Right renal cortex interstitium (tissue), 3 donors: Measurements from ENCODE around the gene BRPF1. TPM values are rescaled to one million over a fixed set of nuclear protein-coding genes. Genes with fewer than 3 reads are reported as not detected.
"Not testable (repeated sequence)": the region's sequence is repeated elsewhere in the genome, so short reads cannot be mapped to it uniquely, and the experiment has no call there.

ENCODE experiments used
- DNase-seq, 3 donors: peaks; one replicate each; pipeline ENCODE4 v3.0.0-alpha.2; 2013; ENCODE audit warnings: low read depth in 3 of 3, low spot score in 2 of 3
- polyA plus RNA-seq, 3 donors: library from polyadenylated mRNA; unstranded; fragments of 120-200 nt; gene quantifications; one replicate each; pipeline ENCODE4 v1.2.1, GENCODE V29; 2013; ENCODE audit not compliant: insufficient read length in 3 of 3

The BRPF1 gene
- polyA plus RNA-seq, 3 donors: 18.2 to 20.7 (median 19.1) TPM

DNA sequence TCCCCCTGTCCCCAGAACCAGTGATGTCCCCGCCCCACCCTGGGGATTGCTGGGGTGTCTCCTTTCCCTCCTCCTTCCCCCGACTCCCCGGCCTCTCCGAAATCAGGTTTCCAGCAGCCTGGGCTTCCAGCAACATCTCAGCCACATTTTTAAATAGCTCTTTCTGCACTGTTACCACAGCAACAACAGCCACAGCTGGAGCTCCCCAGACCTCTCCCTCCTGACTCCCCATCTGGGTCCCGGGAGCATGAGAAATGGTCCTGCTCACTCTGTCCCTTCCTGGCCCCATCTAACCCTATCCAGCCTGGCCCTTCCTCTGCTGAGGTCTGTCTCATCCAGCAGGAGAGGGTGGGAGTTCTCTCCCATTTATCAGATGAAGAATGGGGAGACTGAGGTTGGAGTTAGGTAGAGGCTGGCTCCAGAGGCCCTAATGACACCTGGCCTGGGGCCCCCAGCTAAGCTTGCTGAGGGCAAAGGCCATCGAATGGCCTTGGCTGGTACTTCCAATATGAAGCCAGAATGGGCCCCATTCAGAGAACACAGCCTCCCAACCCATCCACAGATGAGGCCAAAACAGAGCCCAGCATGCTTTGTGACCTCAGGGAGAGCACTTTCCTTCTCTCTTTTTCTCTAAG is 36.7 kb downstream of the BRPF1 start:
- no peak for DNase-seq

DNA sequence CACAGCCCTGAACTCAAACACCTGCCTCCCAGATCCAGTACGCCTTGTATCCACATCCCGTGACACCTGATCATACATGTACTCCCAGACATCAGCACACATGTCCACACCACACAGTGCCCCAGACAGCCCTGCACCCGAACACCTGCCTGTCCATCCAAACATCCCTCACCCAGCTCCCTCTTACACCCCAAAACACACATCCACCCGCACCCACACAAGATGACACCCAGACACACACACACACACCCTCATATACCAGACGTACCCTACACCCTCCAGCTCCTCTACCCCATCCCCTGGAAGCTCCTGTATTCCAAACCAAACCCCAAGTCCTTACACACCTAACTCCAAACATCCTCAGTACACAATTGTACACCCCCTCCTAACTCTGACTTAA is 37.5 kb downstream of the BRPF1 start:
- DNase-seq: no peak

DNA sequence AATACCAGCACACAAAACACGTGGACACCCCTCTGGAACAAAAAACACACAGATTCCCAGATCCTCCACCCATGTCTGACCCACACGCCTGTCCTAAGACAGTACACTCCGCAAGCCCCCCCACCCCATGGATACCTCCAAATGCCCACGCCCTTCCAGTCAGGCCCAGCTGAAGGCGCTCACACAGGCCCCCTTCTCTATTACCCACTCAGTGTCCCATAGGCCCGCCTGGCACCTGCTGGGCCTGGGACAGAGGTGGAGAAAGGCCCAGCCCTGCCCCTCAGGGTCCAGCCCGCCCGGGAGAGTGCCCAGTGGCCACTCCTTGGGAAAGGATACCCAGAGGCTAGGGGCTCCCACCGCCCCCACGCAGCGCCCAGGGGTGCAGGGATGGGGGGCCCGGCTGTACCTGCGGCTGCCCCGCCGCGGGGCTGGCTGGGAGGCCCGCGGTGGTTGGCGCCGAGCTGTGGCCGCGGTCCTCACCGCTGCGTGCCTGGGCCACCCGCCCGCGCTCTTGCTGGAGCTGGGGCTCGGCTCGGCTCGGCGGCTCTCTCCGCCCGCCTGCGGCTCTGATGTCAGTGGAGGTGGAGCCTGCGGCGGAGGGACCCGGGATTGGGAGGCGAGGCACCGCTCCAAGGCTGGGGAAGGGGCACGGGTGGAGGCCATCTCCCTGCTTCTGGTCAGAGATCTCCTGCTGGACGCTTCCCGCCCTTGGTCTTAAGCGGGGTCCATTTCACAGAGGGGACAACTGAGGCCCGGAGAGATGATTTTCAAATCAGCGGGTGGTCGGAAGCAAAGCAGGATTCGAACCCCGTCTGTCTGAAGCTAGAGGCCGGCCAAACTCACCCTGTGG is 38.1 kb downstream of the BRPF1 start, which contains the start of gene CAMK1:
CAMK1 (minus strand) TSS at position 522 of the 850 bp plus-strand sequence. CDS start 2,198 bp downstream, outside the sequence.
- no peak for DNase-seq

DNA sequence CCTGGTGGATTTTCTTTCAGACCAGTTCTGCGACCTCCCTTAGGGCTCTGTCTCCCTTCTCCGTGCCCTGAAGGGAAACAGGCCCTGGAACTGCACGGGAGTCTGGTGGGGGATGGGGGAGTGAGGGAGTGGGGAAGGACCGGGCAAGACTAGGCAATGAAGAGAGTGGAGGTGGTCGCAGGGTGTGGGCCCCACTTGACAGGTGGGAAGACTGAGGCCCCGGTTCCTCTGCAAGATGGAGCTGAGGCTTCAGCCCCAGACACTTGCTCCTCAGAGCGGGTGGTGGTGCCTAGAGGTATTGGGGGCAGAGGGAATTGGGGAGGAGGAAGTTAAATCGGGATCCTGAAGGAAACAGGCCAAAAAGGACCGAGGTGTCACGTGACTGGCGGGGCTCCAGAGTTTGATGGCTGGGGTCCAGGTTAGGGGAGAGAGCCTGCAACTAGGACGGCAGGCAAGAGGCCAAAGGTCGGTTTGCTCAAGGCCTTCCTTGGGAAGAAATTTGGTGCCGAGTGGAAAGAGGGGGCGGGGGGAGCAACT is 38.8 kb downstream of the BRPF1 start:
- no peak for DNase-seq

DNA sequence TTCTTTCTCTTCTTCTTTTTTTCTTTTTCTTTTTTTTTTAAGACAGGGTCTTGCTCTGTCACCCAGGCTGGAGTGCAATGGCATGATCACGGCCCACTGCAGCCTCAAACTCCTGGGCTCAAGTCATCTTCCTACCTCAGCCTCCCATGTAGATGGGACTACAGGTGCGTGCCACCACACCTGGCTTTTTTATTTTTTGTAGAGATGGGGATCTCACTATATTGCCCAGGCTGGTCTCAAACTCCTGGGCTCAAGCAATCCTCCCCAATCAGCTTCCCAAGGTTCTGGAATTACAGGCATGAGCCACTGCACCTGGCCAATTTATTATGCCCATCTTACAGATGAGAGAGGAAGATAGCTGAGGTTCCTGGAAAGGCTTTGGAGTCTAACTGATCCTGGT is 39.5 kb downstream of the BRPF1 start:
- DNase-seq: not testable (repeated sequence)

DNA sequence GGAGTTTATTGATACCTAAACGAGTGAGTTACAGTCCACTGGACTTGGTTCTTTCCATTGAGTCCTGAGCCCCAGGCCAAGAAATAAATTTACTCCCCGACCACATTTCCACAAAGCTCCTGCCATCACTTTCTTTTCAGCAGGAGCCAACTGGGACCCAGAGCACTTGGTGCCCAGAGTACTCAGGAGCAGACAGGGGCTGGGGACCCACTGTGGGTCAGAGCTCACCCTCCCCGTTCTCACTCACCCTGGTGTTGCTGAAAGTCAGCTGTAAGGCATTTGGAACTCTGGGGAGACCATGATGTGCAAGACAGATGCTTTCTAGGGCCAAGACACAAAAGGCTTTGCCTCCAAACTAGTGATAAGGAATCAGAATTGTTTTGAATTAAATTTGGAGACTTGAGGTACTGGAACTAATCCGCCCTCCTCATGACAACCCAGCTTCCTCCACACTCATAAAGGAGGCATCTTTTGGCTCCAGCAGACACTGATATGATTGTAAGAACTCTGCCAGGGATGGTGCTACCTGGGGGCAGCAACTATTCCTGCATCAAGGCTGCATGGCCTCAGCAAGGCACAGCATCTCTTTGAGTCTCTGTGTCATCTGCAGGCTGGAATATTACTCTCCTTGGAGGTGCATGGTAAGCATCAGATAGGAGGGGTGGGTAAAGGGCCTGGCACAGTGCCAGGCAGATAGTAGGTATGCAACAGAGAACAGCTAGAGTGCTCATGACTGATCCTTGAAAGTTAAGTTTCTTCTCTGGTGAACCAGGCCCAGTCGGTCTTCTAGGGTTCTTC is 45.6 kb downstream of the BRPF1 start:
- DNase-seq: no peak

DNA sequence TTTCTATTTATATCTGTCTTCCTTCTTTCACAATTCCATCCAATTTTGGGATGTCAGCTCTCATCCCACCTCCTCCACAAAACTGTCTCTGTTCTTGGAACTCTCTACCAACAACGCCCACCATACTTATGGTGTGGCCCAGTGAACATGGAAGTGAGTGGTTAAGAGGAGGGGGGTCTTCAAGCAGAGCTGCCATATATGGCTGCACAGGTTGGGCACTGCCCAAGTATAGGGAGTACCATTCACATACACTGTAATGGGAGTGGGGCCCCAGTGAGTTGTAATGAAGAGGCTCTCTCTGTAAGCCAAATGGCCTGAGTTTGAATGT is 46.1 kb downstream of the BRPF1 start:
- DNase-seq: no peak

DNA sequence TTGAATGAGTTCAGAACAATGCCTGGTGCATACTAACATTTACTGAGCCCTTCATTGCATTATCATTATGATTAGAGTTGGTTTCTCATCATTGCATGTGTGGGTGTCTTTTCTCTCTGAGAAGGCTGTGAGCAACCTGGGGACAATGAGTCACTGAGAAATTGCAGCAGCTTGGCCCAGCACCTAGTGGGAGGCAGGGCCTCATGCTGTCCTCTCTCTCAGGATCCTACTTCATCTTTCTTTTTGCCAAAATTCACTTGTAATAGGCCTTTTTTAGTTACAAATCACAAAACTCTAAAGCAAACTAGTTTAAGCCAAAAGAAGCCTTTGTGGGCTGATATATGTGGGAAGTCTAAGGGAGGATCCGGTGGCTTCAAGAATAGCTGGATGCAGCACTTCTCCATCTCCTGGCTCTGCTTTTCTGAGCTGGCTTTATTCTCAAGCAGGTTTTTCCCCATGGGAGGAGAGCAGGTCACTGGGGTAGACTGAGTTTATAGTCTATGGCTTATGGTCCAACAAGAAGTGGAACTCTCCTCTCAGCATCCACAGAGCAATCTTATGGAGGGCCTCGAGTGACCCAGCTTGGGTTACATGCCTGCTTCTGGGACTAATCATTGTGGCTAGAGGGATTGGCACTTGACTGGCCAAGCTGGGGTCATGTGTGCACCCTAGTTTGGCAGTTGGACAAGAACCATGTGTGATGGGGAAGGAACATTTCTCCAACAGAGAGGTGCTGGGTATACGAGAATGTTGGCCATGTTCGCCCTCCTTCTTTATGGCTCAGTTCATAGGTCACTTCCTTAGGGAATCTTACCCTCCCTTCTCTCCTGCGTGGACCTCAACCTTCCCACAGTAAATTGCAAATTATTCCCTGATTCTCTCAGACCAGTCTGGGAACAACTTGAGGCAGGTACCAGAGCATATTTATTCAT is 46.9 kb downstream of the BRPF1 start:
- no peak for DNase-seq

DNA sequence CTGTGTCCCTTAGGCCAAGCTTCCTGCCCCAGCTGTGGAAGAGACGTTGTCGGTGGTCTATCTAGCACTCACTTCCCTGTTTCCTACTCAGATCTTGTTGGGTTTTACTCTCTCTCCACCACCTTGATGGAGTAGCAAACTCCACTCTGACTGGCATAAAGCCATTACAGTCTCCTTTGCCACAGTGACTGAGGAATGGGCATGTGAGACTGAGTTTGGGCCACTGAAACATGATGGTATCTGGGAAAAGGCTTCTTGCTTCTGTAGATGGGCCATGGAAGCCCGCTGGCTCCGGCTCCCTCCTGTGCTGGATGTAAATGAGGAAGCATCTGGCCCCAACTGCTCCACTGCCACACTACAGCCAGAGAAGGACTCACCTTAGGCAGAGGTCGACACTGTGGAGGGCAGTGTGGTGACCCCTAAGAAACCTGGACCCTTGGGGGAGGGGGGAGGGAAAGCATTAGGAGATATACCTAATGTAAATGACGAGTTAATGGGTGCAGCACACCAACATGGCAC is 47.6 kb downstream of the BRPF1 start:
- no peak for DNase-seq

DNA sequence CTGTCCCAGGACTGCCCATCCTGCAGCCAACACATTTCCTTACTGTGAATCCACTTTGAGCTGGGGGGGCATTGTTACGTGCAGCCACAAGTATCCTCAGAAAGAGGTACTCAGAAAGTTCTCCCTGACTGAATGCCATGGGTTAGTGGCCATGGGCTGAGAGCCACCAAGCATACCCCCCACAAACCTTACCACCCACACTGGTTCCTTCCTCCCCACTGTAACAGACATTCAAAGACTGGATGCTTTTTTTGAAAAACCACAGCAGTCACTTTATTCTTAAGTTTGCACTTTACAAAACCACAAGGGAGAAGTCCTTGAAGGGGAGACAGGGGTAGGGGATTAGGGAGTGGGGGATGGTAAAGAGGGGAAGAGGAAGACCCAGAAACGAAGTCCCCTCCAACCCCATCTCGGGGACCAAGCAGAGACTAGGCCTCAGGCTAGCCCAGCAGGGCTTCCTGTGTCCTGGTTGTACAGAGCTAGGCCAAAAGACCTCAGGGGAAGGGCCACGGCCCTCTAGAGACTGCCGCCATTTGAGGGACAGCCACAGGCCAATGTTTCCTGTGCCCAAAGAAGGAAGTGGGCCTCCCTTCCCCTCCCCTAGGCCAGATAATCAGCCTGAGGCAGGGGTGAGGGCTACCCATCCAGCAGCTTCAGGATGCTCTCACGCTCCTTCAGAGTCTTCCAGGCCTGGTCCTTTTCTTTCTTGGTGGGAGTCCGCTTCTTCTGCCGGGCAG is 48.4 kb downstream of the BRPF1 start:
- DNase-seq: no peak

DNA sequence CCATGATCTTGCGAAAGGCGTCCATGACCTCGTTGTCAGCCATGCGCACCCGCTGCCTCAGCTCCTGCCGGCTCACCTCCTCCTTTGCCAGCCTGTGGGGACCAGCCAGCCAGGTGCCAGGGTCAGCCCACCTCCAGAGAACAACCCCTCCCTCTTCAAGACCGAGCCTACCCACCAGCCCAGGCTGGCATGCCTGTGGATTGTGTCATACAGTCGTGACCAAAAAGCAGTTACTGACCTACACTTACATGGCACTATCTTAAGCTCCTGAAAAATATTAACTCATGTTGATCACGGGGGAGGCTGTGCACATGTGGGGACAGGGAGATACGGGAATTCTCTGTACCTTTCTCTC is 48.9 kb downstream of the BRPF1 start:
- no peak for DNase-seq

DNA sequence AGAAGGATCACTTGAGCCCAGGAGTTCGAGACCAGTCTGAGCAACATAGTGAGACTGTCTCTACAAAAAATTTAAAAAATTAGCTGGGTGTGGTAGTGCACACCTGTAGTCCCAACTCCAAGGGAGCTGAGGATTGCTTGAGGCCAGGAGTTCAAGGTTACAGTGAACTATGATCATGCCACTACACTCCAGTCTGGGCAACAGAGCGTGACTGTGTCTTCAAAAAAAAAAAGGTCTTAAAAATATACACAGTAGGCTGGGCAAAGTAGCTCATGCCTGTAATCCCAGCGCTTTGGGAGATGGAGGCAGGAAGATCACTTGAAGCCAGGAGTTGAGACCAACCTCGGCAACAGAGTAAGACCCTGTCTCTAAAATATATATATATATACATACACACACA is 49.4 kb downstream of the BRPF1 start:
- no peak for DNase-seq

DNA sequence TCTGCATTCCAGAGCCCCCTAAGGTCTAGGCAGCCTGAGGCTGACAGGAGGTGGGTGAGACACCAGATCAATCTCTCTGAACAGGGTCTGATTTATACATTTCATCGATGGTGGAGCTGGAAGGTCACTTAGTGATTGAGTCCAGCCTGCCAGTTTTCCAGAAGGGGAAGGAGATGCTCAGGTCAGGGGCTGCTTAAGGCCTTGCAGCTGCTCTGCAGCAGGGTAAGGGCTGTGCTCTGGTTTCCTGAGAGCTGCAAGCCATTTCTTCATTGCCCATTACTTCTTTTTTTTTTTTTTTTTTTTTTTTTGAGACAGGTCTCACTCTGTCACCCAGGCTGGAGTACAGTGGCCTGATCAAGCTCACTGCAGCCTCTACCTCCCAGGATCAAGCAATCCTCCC is 50.0 kb downstream of the BRPF1 start:
- DNase-seq: no peak

DNA sequence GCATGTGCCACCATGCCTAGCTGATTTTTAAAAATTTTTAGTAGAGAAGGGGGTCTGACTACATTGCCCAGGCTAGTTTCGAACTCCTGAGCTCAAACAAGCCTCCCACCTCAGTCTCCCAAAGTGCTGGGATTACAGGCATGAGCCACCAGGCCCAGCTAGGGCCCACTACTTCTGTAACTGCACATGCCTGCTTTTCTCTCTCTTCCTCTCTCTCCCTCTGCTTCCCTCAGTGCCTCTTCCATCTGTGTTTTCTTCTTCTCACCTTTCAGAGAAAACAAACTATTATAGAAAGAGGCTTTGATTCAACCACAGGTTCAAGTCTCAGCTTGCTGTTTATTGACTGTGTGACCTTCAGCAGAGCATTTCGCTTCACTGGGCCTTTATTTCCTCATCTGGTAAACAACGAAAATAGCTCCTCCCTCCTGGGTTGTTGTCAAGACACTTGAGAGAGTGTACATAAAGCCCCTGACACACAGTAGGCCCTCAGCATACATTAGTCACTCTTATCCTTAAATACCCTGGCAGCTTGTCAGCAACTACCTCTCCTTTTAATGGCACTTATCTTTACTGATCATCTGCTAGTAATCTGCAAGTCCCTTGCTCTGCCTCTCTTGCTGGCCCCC is 50.6 kb downstream of the BRPF1 start:
- no peak for DNase-seq

DNA sequence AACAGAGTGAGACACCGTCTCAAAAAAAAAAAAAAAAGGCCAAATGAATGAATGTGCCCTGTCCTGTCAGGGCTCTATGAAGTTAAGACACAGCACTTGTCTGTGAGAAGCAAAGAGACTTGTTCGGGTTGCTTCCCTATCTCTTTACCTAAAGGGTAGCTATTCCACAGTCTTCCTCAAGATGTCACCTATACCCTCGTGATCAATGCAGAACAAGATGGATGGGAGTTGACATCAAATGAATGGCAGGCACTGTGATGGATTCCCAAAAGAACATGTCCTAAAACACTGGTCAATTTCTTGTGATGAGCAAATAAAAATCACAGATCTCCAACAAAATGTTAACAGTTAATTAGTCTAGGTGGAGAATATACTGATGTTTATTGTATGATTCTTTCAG is 51.2 kb downstream of the BRPF1 start:
- DNase-seq: no peak

DNA sequence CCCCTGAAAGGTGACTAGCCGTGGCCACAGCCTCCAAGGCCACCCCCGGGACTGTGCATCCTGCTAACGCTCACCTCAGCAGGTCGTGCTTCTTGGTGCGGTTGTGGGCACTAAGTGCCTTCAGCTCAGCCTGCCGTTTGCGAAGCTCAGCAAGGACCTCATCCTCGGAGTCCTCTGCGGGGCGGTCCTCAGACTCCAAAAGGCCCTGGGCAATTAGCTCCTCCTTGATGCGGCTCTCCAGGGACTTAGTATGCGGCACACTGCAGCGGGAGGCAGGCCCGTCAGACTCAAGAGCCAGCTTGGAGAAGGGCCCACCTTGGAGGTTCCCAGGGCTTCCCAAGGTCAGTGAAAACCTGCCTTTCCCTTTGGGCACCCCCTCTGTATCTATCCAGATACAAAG is 52.4 kb downstream of the BRPF1 start:
- DNase-seq: no peak

DNA sequence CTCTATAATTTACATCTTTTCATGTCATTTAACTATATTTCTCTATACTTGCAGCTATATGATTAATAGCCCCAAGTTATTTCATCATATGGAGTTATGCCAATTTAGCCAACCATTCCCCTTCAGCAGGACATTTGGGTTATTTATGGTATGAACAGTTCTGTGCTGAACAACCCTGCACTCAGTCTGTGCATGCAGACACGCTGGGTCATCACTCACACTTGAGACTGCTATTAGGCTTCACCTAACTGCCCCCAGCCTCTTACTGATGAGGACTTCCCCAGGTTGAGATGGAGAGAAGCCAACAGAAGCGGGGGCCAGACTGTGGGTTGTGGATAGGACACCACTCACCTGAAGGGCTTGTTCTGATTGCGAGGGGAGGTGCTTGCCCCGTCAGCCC is 53.4 kb downstream of the BRPF1 start:
- no peak for DNase-seq

DNA sequence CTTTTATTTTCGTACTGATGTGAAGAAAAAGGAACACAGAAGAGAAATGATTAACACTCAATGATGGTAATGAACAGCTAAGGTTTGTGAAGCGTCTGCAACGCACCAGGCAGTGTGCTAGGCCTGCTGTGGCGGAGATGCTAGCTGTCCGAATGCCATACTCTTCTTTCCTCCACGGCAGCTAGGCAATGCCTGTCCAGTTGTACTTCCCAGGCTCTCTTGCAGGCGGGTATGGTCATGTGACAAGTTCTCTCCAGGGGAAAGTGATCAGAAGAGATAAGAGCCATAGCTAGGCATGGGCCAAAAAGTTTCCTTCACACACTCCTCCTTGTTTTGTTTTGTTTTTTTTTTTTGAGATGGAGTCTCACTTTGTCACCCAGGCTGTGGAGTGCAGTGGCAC is 54.1 kb downstream of the BRPF1 start:
- no peak for DNase-seq

DNA sequence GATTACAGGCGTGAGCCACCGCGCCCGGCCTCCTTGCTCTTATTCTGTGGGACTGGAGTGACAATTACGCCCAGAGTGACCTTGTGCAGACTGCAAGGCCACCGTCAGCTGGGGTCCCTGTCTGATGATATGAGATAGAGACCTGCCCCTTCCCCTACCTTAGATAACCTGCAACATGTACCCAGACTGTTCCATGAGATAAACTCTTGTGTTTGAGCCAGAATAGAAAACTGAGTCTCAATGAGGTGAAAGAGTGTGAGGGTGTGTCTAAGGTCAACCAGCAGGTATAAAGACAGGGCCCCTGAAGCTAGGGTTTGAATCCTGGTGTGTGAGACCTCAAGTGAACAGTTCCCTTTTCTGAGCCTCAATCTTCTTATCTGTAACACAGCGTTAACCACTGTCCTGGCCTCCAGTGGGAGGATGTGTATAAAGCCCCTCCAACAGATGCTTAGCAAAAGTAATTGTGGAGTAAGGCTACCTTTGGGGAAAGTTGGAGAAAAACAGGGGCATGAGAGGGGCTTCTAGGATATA is 54.7 kb downstream of the BRPF1 start:
- no peak for DNase-seq
